Activated T-helper 1 cell treated with anti-CD3 and anti-CD28 coated beads, Interleukin-12 subunit alpha, Interleukin-12 subunit beta, Interleukin-2, Interleukin-4 antibody, amounts not matched to agents 30 ng/mL and 10 ng/mL and 1 ng/mL, durations not matched to agents 14 hours and 24 hours and 36 hours (primary cell): ENCODE results near the gene SEMA5A. TPM values are rescaled to one million over a fixed set of nuclear protein-coding genes. Genes with fewer than 3 reads are reported as not detected.

Experiments
- DNase-seq: peaks from one replicate; pipeline ENCODE4 v3.0.0; 2021; ENCODE audit warnings: low spot score
- H3K27ac Mint-ChIP-seq: one replicate; pipeline ENCODE4 v1.8.0; 2021; ENCODE audit warnings: mild to moderate bottlenecking, mixed read lengths
- H3K27me3 Mint-ChIP-seq: one replicate; pipeline ENCODE4 v1.8.0; 2022; ENCODE audit warnings: mild to moderate bottlenecking, moderate library complexity, mixed read lengths; ENCODE audit not compliant: insufficient read depth
- H3K36me3 Mint-ChIP-seq: one replicate; pipeline ENCODE4 v1.8.0; 2021; ENCODE audit warnings: low read depth, mixed read lengths
- H3K4me1 Mint-ChIP-seq: one replicate; pipeline ENCODE4 v1.8.0; 2021; ENCODE audit warnings: low read depth, mixed read lengths
- H3K4me3 Mint-ChIP-seq: one replicate; pipeline ENCODE4 v1.8.0; 2021; ENCODE audit warnings: mild to moderate bottlenecking, moderate library complexity, mixed read lengths
- H3K9me3 Mint-ChIP-seq: one replicate; pipeline ENCODE4 v1.8.0; 2021; ENCODE audit warnings: mixed read lengths
- intact Hi-C: fragments of 100-400 bp; cut with micrococcal nuclease; formaldehyde crosslinking; loops from one replicate; pipeline ENCODE4 v1.15.1; 2024
- total RNA-seq: library from RNA; stranded (reverse); gene quantifications from 2 replicates; pipeline ENCODE4 v1.2.3, GENCODE V29; 2022

SEMA5A gene
- total RNA-seq, 1 donor from 2014 or later: not detected

- H3K4me1 Mint-ChIP-seq: no peaks in the 10 kb centered on the region
- peaks cover 5% of the 10 kb centered on the region for H3K9me3 Mint-ChIP-seq
- H3K27me3 Mint-ChIP-seq: peaks cover 2% of the 10 kb centered on the region
- H3K36me3 Mint-ChIP-seq: no peaks in the 10 kb centered on the region
- no peak for DNase-seq
- no peak overlapping the region for H3K4me3 Mint-ChIP-seq
- no peak overlapping the region for H3K27ac Mint-ChIP-seq
- intact Hi-C loops: no loop called here
Observed at GRCh38 chr5:9454012-9454481, 91.8 kb downstream of the SEMA5A start.

GRCh38 chr5:9453480-9454011, 92.3 kb downstream of the SEMA5A start:
- no peaks in the 10 kb centered on the region for H3K4me1 Mint-ChIP-seq
- H3K27ac Mint-ChIP-seq: no peak overlapping the region
- peaks cover 8% of the 10 kb centered on the region for H3K9me3 Mint-ChIP-seq
- no peak for DNase-seq
- no peaks in the 10 kb centered on the region for H3K36me3 Mint-ChIP-seq
- H3K27me3 Mint-ChIP-seq: peaks cover 2% of the 10 kb centered on the region
- intact Hi-C loops: no loop called here
- H3K4me3 Mint-ChIP-seq: no peak overlapping the region

DNA sequence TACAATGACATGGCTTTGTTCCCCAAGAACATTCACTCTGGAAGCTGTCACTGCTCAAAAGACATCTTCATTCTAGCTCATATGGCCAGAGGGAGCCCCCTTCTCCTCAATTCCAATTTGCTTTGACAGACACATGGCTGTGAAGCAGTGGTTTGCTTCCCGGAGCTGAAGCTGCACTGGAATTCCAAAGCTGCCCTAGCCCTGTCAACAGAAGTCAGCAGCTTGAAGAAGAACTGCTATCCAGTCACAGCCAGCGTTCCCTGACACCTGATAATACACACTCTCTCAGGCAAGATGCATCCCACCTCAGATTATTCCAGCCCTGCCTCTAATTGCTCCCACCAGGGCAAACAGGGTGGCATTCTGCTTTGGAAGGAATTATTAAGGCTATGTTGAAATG, 93.7 kb downstream of the SEMA5A start:
- Mint-ChIP-seq H3K4me1 (no peaks in the 10 kb centered on the region), H3K36me3 (no peaks in the 10 kb centered on the region), H3K4me3 (no peak overlapping the region), H3K27ac (no peak overlapping the region), H3K27me3 (peaks cover 2% of the 10 kb centered on the region), H3K9me3 (peaks cover 14% of the 10 kb centered on the region)
- no peak for DNase-seq
- intact Hi-C loops: no loop called here

GRCh38 chr5:9451037-9451436, 94.8 kb downstream of the SEMA5A start:
- Mint-ChIP-seq H3K36me3 (no peaks in the 10 kb centered on the region), H3K4me3 (no peak overlapping the region), H3K4me1 (no peaks in the 10 kb centered on the region)

GRCh38 chr5:9447691-9448090, 98.2 kb downstream of the SEMA5A start:
- intact Hi-C loops: no loop called here
- H3K27ac Mint-ChIP-seq: no peak overlapping the region
- H3K36me3 Mint-ChIP-seq: no peaks in the 10 kb centered on the region
- H3K4me1 Mint-ChIP-seq: no peaks in the 10 kb centered on the region
- H3K4me3 Mint-ChIP-seq: no peak overlapping the region
- H3K9me3 Mint-ChIP-seq: peaks cover 24% of the 10 kb centered on the region
- DNase-seq: no peak
- no peaks in the 10 kb centered on the region for H3K27me3 Mint-ChIP-seq

More at GRCh38 chr5:9451037-9451436, 94.8 kb downstream of the SEMA5A start:
- peaks cover 14% of the 10 kb centered on the region for H3K9me3 Mint-ChIP-seq
- H3K27ac Mint-ChIP-seq: no peak overlapping the region
- intact Hi-C loops: no loop called here
- no peak for DNase-seq
- no peaks in the 10 kb centered on the region for H3K27me3 Mint-ChIP-seq

DNA sequence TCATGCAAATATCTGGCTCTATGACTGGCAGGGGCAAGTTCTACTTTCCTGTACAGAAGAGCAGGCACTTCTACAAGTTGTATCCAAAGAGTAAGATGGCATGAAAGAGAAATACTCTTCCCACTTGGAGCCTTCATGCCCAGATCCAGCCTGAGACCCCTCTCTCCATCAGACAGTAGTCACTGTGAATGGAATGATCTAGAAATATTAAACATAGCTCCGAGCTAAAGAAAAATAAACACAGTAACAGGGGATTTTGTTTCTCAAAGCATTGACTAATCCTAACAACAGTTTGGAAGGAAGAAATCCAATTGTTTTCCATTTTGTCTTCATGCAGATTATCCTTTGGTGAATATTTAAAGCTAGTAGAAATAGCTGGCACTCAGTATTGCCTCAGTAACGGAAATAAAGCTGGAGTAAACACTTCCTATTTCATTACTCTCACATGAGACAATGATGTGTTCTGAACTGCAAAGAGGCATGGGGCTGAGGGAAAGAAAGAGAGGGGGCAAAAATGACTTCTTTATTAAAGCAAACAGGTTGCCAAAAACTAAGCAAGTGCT, 100.0 kb downstream of the SEMA5A start:
- Mint-ChIP-seq H3K9me3 (peaks cover 30% of the 10 kb centered on the region), H3K4me3 (no peak overlapping the region), H3K4me1 (no peaks in the 10 kb centered on the region), H3K27me3 (no peaks in the 10 kb centered on the region), H3K27ac (no peak overlapping the region), H3K36me3 (no peaks in the 10 kb centered on the region)
- DNase-seq: no peak
- intact Hi-C loops: no loop called here

- H3K4me1 Mint-ChIP-seq: no peaks in the 10 kb centered on the region
- intact Hi-C loops: no loop called here
- H3K36me3 Mint-ChIP-seq: no peaks in the 10 kb centered on the region
- DNase-seq: no peak
- no peaks in the 10 kb centered on the region for H3K27me3 Mint-ChIP-seq
- H3K4me3 Mint-ChIP-seq: no peak overlapping the region
- no peak overlapping the region for H3K27ac Mint-ChIP-seq
- peaks cover 30% of the 10 kb centered on the region for H3K9me3 Mint-ChIP-seq
Observed at GRCh38 chr5:9444346-9444745, 101.5 kb downstream of the SEMA5A start.

GRCh38 chr5:9441610-9442009, 104.3 kb downstream of the SEMA5A start:
- no peak for DNase-seq
- Mint-ChIP-seq H3K9me3 (peaks cover 16% of the 10 kb centered on the region), H3K27me3 (no peaks in the 10 kb centered on the region), H3K27ac (no peak overlapping the region), H3K4me3 (no peak overlapping the region), H3K4me1 (no peaks in the 10 kb centered on the region), H3K36me3 (no peaks in the 10 kb centered on the region)
- intact Hi-C loops: no loop called here

DNA sequence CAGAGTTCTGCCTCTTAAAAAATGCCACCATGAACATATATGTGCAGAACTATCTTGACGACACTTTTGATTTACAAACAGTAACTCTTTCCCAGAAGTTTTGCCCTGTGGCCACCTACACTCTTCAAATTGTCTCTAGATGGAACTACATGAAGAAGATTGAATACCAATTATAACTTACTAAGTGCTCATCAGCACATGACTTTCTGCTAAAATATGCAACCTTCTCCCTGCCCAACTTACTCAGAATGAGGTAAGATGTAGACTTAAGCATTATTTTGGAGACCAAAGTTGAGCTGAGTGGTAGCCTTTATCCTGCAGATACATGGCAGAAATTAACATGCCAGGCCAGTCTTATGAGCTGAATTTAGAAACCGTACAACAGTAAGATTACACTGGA, 105.4 kb downstream of the SEMA5A start:
- Mint-ChIP-seq H3K36me3 (no peaks in the 10 kb centered on the region), H3K9me3 (peaks cover 16% of the 10 kb centered on the region), H3K4me3 (no peak overlapping the region), H3K27me3 (no peaks in the 10 kb centered on the region), H3K4me1 (no peaks in the 10 kb centered on the region), H3K27ac (no peak overlapping the region)
- intact Hi-C loops: no loop called here
- DNase-seq: no peak

DNA sequence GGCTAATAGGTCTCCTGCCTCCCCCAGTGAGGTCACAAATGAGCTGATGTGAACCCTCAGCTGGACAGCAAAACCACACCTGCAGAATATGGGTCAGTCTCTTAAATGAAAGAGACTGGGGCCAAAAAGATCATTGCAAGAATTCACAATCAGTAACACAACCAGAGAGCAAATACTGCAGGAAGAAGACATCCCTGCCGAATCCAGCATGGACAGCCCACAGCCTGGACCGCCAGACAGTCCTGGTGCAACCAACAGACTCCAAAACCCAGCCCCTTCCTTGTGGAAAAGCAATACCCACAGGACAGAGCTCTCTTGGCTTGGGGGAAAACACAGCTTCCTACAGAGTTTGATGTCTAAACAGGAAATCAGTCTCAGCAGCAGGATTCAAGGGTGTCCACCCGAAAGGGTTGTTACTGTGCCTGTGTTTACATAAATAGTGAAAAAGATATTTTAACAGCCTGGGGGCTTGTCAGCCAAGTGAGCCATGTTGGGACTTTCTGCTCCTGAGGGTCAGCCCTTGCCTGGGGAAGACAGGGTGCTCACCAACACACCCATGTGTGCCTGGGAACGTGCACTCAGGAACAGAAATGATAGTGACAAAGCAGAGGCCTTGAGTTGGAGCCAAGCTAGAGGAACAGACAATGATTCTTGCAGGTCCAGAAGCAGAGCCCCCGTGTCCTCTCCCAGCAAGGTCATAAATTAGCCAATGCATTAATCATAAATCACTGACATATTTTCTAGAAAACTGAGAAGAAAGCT, 106.2 kb downstream of the SEMA5A start:
- Mint-ChIP-seq H3K9me3 (peaks cover 15% of the 10 kb centered on the region), H3K4me3 (no peak overlapping the region), H3K4me1 (no peaks in the 10 kb centered on the region)

GRCh38 chr5:9438596-9439354, 107.1 kb downstream of the SEMA5A start:
- DNase-seq: no peak
- Mint-ChIP-seq H3K27me3 (no peaks in the 10 kb centered on the region), H3K4me1 (no peaks in the 10 kb centered on the region), H3K4me3 (no peak overlapping the region), H3K9me3 (peaks cover 9% of the 10 kb centered on the region), H3K36me3 (no peaks in the 10 kb centered on the region), H3K27ac (no peak overlapping the region)
- intact Hi-C loops: no loop called here

More for the DNA sequence above, 106.2 kb downstream of the SEMA5A start:
- no peak for DNase-seq
- Mint-ChIP-seq H3K27ac (no peak overlapping the region), H3K36me3 (no peaks in the 10 kb centered on the region), H3K27me3 (no peaks in the 10 kb centered on the region)
- intact Hi-C loops: no loop called here

GRCh38 chr5:9437741-9438240, 108.1 kb downstream of the SEMA5A start:
- Mint-ChIP-seq H3K4me1 (no peaks in the 10 kb centered on the region), H3K4me3 (no peak overlapping the region), H3K27me3 (no peaks in the 10 kb centered on the region), H3K36me3 (no peaks in the 10 kb centered on the region), H3K27ac (no peak overlapping the region), H3K9me3 (peaks cover 6% of the 10 kb centered on the region)
- intact Hi-C loops: no loop called here
- no peak for DNase-seq
